ENCODE results near the gene FAM177A1. TPM values are rescaled to one million over a fixed set of nuclear protein-coding genes. Genes with fewer than 3 reads are reported as not detected.
"Not testable (repeated sequence)": the region's sequence is repeated elsewhere in the genome, so short reads cannot be mapped to it uniquely, and the experiment has no call there.

Gene FAM177A1
- total and polyA plus RNA-seq, 2 experiments from 2014 or later: 100 to 132 TPM

GRCh38 chr14:35052637-35053036, 6.6 kb downstream of the FAM177A1 start:
- peaks cover 24% of the 10 kb centered on the region for H3K4me1 ChIP-seq (ENCODE audit: insufficient read depth)
- no peak overlapping the region for H2AFZ ChIP-seq
- no peak overlapping the region for H3K27ac ChIP-seq
- H3K4me3 ChIP-seq: no peak overlapping the region
- DNase-seq (ENCODE audit: low spot score): no peak
- no peaks in the 10 kb centered on the region for H3K9me2 ChIP-seq (replicated peaks; ENCODE audit: insufficient read depth)
- no peak overlapping the region for H3K4me2 ChIP-seq
- H3K79me2 ChIP-seq: peaks cover 42% of the 10 kb centered on the region
- H3K27me3 ChIP-seq: no peaks in the 10 kb centered on the region
- 84% methylated on average over 2 of the region's 2 CpGs for WGBS (ENCODE audit: low lambda C conversion rate, missing lambda C conversion rate)
- no peaks in the 10 kb centered on the region for H4K20me1 ChIP-seq (ENCODE audit: insufficient read depth, poor library complexity, severe bottlenecking)
- no peaks in the 10 kb centered on the region for H3K9me3 ChIP-seq (ENCODE audit: low read depth)
- no peak for TF ChIP-seq CTCF (IDR thresholded peaks at IDR 0.05; ENCODE audit: poor library complexity)
- TF ChIP-seq EZH2 (IDR thresholded peaks at IDR 0.05; ENCODE audit: borderline replicate concordance): no peak
- TF ChIP-seq EZH2phosphoT487 (IDR thresholded peaks at IDR 0.05; ENCODE audit: low read depth, severe bottlenecking, unreplicated experiment): no peak
- H3K36me3 ChIP-seq (replicated peaks; ENCODE audit: insufficient read depth, low read depth): no peaks in the 10 kb centered on the region

GRCh38 chr14:35061113-35061791, 15.2 kb downstream of the FAM177A1 start:
- DNase-seq (ENCODE audit: low spot score); H4K20me1 ChIP-seq (ENCODE audit: insufficient read depth, poor library complexity, severe bottlenecking); H3K9me3 ChIP-seq (ENCODE audit: low read depth); H3K9me2 ChIP-seq (replicated peaks; ENCODE audit: insufficient read depth); H3K27me3 ChIP-seq; H3K36me3 ChIP-seq (replicated peaks; ENCODE audit: insufficient read depth, low read depth); H3K4me1 ChIP-seq (ENCODE audit: insufficient read depth); H3K4me3 ChIP-seq; H2AFZ ChIP-seq; H3K4me2 ChIP-seq; H3K27ac ChIP-seq: not testable (repeated sequence)
- WGBS (ENCODE audit: low lambda C conversion rate, missing lambda C conversion rate): 100% methylated on average over 1 of the region's 1 CpG
- peaks cover 25% of the 10 kb centered on the region for H3K79me2 ChIP-seq

GRCh38 chr14:35065731-35066130, 19.7 kb downstream of the FAM177A1 start:
- H3K4me1 ChIP-seq (ENCODE audit: insufficient read depth); H3K9me3 ChIP-seq (ENCODE audit: low read depth); H3K9me2 ChIP-seq (replicated peaks; ENCODE audit: insufficient read depth); H3K4me3 ChIP-seq; H3K27me3 ChIP-seq; H3K36me3 ChIP-seq (replicated peaks; ENCODE audit: insufficient read depth, low read depth); H2AFZ ChIP-seq; H3K27ac ChIP-seq; H3K4me2 ChIP-seq; DNase-seq (ENCODE audit: low spot score); H4K20me1 ChIP-seq (ENCODE audit: insufficient read depth, poor library complexity, severe bottlenecking): not testable (repeated sequence)
- 93% methylated on average over 5 of the region's 5 CpGs for WGBS (ENCODE audit: low lambda C conversion rate, missing lambda C conversion rate)
- H3K79me2 ChIP-seq: peaks cover 10% of the 10 kb centered on the region

- H4K20me1 ChIP-seq (ENCODE audit: insufficient read depth, poor library complexity, severe bottlenecking): no peaks in the 10 kb centered on the region
- H3K9me3 ChIP-seq (ENCODE audit: low read depth): no peaks in the 10 kb centered on the region
- H3K4me3 ChIP-seq: no peak overlapping the region
- no peaks in the 10 kb centered on the region for H3K9me2 ChIP-seq (replicated peaks; ENCODE audit: insufficient read depth)
- TF ChIP-seq EZH2phosphoT487 (IDR thresholded peaks at IDR 0.05; ENCODE audit: low read depth, severe bottlenecking, unreplicated experiment): no peak
- TF ChIP-seq EZH2 (IDR thresholded peaks at IDR 0.05; ENCODE audit: borderline replicate concordance): no peak
- TF ChIP-seq CTCF (IDR thresholded peaks at IDR 0.05; ENCODE audit: poor library complexity): no peak
- no peaks in the 10 kb centered on the region for H3K4me1 ChIP-seq (ENCODE audit: insufficient read depth)
- no peak overlapping the region for H3K4me2 ChIP-seq
- no peaks in the 10 kb centered on the region for H3K27me3 ChIP-seq
- H2AFZ ChIP-seq: no peak overlapping the region
- H3K36me3 ChIP-seq (replicated peaks; ENCODE audit: insufficient read depth, low read depth): no peaks in the 10 kb centered on the region
- peak overlapping the region; percentile 74 for H3K27ac ChIP-seq
- WGBS (ENCODE audit: low lambda C conversion rate, missing lambda C conversion rate): 80% methylated on average over 4 of the region's 4 CpGs
- peak; percentile 12 for DNase-seq (ENCODE audit: low spot score)
- peaks cover 21% of the 10 kb centered on the region for H3K79me2 ChIP-seq
Measured at GRCh38 chr14:35068238-35069012, 22.4 kb downstream of the FAM177A1 start.
